HepG2 (cell line): ENCODE results near the gene DNAJC5. TPM values are rescaled to one million over a fixed set of nuclear protein-coding genes. Genes with fewer than 3 reads are reported as not detected.

Experiments used
- ATM ChIP-seq: fragments of 450-650 bp; IDR thresholded peaks from 2 replicates; pipeline ENCODE4 v1.7.1; 2017; ENCODE audit warnings: mild to moderate bottlenecking, borderline replicate concordance
- KDM3A ChIP-seq: IDR thresholded peaks from 2 replicates; pipeline ENCODE4 v1.6.1; 2018; ENCODE audit warnings: low read depth, missing compliant biosample characterization
- LCORL ChIP-seq, 2 experiments: fragments of 450-650 bp in 1 of 2; sonication (generic) in 1 of 2; formaldehyde crosslinking in 1 of 2; IDR thresholded peaks; 2 replicates each; pipeline versions ENCODE4 v1.5.0 to v1.6.1; 2017 to 2020; ENCODE audit warnings: antibody characterized with exemption in 1 of 2, missing genetic modification reagents in 1 of 2
- MXD1 ChIP-seq: sonication (generic); formaldehyde crosslinking; IDR thresholded peaks from 2 replicates; pipeline ENCODE4 v1.4.0; 2020; ENCODE audit warnings: mild to moderate bottlenecking, missing genetic modification reagents
- PLRG1 ChIP-seq: fragments of 450-650 bp; conservative IDR thresholded peaks from 2 replicates; pipeline ENCODE4 v1.6.1; 2016
- SAFB2 ChIP-seq: sonication (generic); formaldehyde crosslinking; IDR thresholded peaks from 2 replicates; pipeline ENCODE4 v1.5.1; 2020; ENCODE audit warnings: missing genetic modification reagents, low read depth, mild to moderate bottlenecking, borderline replicate concordance
- SALL1 ChIP-seq: sonication (generic); formaldehyde crosslinking; IDR thresholded peaks from 2 replicates; pipeline ENCODE4 v1.8.0; 2022; ENCODE audit warnings: mild to moderate bottlenecking, missing genetic modification reagents
- SOX6 ChIP-seq, 2 experiments: fragments of 450-650 bp in 1 of 2; sonication (generic) in 1 of 2; formaldehyde crosslinking in 1 of 2; IDR thresholded peaks; 2 replicates each; pipeline versions ENCODE4 v1.4.0 to v1.6.1; 2017 to 2020; ENCODE audit warnings: antibody characterized with exemption in 1 of 2, mild to moderate bottlenecking in 1 of 2, missing genetic modification reagents in 1 of 2
- ZNF232 ChIP-seq: sonication (generic); formaldehyde crosslinking; IDR thresholded peaks from 2 replicates; pipeline ENCODE4 v1.4.0; 2020; ENCODE audit warnings: missing genetic modification reagents, borderline replicate concordance
- ZNF234 ChIP-seq: sonication (generic); formaldehyde crosslinking; conservative IDR thresholded peaks from 2 replicates; pipeline ENCODE4 v1.5.1; 2020; ENCODE audit warnings: mild to moderate bottlenecking, missing genetic modification reagents
- ZNF263 ChIP-seq: sonication (generic); formaldehyde crosslinking; IDR thresholded peaks from 2 replicates; pipeline ENCODE4 v1.4.0; 2020; ENCODE audit warnings: missing genetic modification reagents
- ZNF335 ChIP-seq: sonication (generic); formaldehyde crosslinking; IDR thresholded peaks from 2 replicates; pipeline ENCODE4 v1.4.0; 2020; ENCODE audit warnings: missing genetic modification reagents
- ZNF382 ChIP-seq: sonication (generic); formaldehyde crosslinking; IDR thresholded peaks from 2 replicates; pipeline ENCODE4 v1.5.0; 2020; ENCODE audit warnings: missing genetic modification reagents, mild to moderate bottlenecking, borderline replicate concordance
- ZNF609 ChIP-seq: sonication (generic); formaldehyde crosslinking; IDR thresholded peaks from 2 replicates; pipeline ENCODE4 v1.4.0; 2020; ENCODE audit warnings: mild to moderate bottlenecking, missing genetic modification reagents, borderline replicate concordance
- ZNF776 ChIP-seq: sonication (generic); formaldehyde crosslinking; IDR thresholded peaks from 2 replicates; pipeline ENCODE4 v1.4.0; 2020; ENCODE audit warnings: mild to moderate bottlenecking, missing genetic modification reagents
- ZNF777 ChIP-seq: sonication (generic); formaldehyde crosslinking; IDR thresholded peaks from 2 replicates; pipeline ENCODE4 v1.4.0; 2020; ENCODE audit warnings: missing genetic modification reagents
- polyA plus RNA-seq, 8 experiments: library from polyadenylated mRNA; depleted of rRNA in 3 of 8; stranded (reverse) in 7 of 8; unstranded in 1 of 8; fragments of >200 nt; fragmentation: Illumina TruSeq in 4 of 8; extraction: Trizol in 4 of 8; gene quantifications; 2 replicates each; pipeline versions ENCODE4 v1.2.1 to v1.2.3, GENCODE V29; 2011 to 2016; ENCODE audit warnings: low read depth in 4 of 8, missing spikeins in 1 of 8, mixed read lengths in 1 of 8; ENCODE audit not compliant: insufficient read depth in 1 of 8
- total RNA-seq, 5 experiments: library from RNA; depleted of rRNA; stranded (reverse); fragments of >200 nt; fragmentation: Illumina TruSeq; extraction: Trizol; gene quantifications; 2 replicates each; pipeline ENCODE4 v1.2.3, GENCODE V29; 2016; ENCODE audit warnings: low read depth in 1 of 5
- TF ChIP-seq, protein P1 (sequence below): sonication (generic); formaldehyde crosslinking; IDR thresholded peaks from 2 replicates; pipeline ENCODE4; 2020; ENCODE audit warnings: missing genetic modification reagents, mild to moderate bottlenecking, borderline replicate concordance
- TF ChIP-seq, protein P2 (sequence below): sonication (generic); formaldehyde crosslinking; IDR thresholded peaks from 2 replicates; pipeline ENCODE4 v1.4.0; 2020; ENCODE audit warnings: missing genetic modification reagents
- TF ChIP-seq, protein P3 (sequence below): sonication (generic); formaldehyde crosslinking; IDR thresholded peaks from 2 replicates; pipeline ENCODE4 v1.8.0; 2022; ENCODE audit warnings: mild to moderate bottlenecking, missing genetic modification reagents; ENCODE audit not compliant: insufficient replicate concordance

DNAJC5 gene
- total and polyA plus RNA-seq, 2 of the 13 experiments (the other 11 are each of a cell fraction or from before 2014, with no cell fraction given) = 42.8 to 64.5 TPM

- TF ChIP-seq KDM3A = no peak
- peak; percentile 98; the same call in 1 of the 2 replicates for TF ChIP-seq PLRG1
- peak; percentile 68; the same call in 1 of the 2 replicates for TF ChIP-seq LCORL (IDR thresholded peaks at IDR 0.05)
- TF ChIP-seq LCORL (CRISPR knock-in tag; IDR thresholded peaks at IDR 0.05) = no peak
- no peak for TF ChIP-seq ZNF382 (CRISPR knock-in tag)
- TF ChIP-seq, protein P1, sequence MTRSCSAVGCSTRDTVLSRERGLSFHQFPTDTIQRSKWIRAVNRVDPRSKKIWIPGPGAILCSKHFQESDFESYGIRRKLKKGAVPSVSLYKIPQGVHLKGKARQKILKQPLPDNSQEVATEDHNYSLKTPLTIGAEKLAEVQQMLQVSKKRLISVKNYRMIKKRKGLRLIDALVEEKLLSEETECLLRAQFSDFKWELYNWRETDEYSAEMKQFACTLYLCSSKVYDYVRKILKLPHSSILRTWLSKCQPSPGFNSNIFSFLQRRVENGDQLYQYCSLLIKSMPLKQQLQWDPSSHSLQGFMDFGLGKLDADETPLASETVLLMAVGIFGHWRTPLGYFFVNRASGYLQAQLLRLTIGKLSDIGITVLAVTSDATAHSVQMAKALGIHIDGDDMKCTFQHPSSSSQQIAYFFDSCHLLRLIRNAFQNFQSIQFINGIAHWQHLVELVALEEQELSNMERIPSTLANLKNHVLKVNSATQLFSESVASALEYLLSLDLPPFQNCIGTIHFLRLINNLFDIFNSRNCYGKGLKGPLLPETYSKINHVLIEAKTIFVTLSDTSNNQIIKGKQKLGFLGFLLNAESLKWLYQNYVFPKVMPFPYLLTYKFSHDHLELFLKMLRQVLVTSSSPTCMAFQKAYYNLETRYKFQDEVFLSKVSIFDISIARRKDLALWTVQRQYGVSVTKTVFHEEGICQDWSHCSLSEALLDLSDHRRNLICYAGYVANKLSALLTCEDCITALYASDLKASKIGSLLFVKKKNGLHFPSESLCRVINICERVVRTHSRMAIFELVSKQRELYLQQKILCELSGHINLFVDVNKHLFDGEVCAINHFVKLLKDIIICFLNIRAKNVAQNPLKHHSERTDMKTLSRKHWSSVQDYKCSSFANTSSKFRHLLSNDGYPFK = no peak
- TF ChIP-seq MXD1 (CRISPR knock-in tag) = no peak
- TF ChIP-seq, protein P2, sequence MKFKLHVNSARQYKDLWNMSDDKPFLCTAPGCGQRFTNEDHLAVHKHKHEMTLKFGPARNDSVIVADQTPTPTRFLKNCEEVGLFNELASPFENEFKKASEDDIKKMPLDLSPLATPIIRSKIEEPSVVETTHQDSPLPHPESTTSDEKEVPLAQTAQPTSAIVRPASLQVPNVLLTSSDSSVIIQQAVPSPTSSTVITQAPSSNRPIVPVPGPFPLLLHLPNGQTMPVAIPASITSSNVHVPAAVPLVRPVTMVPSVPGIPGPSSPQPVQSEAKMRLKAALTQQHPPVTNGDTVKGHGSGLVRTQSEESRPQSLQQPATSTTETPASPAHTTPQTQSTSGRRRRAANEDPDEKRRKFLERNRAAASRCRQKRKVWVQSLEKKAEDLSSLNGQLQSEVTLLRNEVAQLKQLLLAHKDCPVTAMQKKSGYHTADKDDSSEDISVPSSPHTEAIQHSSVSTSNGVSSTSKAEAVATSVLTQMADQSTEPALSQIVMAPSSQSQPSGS (CRISPR knock-in tag) = no peak
- peak; percentile 83; the same call in 1 of the 2 replicates for TF ChIP-seq SOX6 (IDR thresholded peaks at IDR 0.05)
- no peak for TF ChIP-seq SOX6 (CRISPR knock-in tag; IDR thresholded peaks at IDR 0.05)
- TF ChIP-seq ZNF263 (CRISPR knock-in tag) = no peak
- TF ChIP-seq ZNF777 (CRISPR knock-in tag) = no peak
- TF ChIP-seq ZNF776 (CRISPR knock-in tag) = no peak
- no peak for TF ChIP-seq ZNF335
- TF ChIP-seq, protein P3, sequence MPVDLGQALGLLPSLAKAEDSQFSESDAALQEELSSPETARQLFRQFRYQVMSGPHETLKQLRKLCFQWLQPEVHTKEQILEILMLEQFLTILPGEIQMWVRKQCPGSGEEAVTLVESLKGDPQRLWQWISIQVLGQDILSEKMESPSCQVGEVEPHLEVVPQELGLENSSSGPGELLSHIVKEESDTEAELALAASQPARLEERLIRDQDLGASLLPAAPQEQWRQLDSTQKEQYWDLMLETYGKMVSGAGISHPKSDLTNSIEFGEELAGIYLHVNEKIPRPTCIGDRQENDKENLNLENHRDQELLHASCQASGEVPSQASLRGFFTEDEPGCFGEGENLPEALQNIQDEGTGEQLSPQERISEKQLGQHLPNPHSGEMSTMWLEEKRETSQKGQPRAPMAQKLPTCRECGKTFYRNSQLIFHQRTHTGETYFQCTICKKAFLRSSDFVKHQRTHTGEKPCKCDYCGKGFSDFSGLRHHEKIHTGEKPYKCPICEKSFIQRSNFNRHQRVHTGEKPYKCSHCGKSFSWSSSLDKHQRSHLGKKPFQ (CRISPR knock-in tag) = no peak
- no peak for TF ChIP-seq ZNF234 (CRISPR knock-in tag)
- peak; percentile 83; the same call in 1 of the 2 replicates for TF ChIP-seq ATM
- no peak for TF ChIP-seq ZNF232 (CRISPR knock-in tag)
- TF ChIP-seq SAFB2 = no peak
- TF ChIP-seq SALL1 = no peak; the same call in 1 of the 2 replicates
- 0 out of 2 replicates have a peak, but pooled peaks have one; percentile 40 for TF ChIP-seq ZNF609
Measured at GRCh38 chr20:63846888-63847236, 48.1 kb upstream of the DNAJC5 start (continued).
